Stimulated activated CD4-positive, alpha-beta T cell treated with anti-CD3 and anti-CD28 coated beads, Interleukin-1b, Interleukin-23, amount 100 ng/mL, for 1 hour (primary cell): Measurements from ENCODE around the gene RIPOR2.

Experiments used
- DNase-seq, 2 donors: peaks; one replicate each; pipeline ENCODE4 v3.0.0-alpha.2; 2020; ENCODE audit warnings: low read depth in 2 of 2

RIPOR2 gene

GRCh38 chr6:24844903-24845302 lies 90.9 kb downstream of the RIPOR2 start:
- no peak for DNase-seq

DNA sequence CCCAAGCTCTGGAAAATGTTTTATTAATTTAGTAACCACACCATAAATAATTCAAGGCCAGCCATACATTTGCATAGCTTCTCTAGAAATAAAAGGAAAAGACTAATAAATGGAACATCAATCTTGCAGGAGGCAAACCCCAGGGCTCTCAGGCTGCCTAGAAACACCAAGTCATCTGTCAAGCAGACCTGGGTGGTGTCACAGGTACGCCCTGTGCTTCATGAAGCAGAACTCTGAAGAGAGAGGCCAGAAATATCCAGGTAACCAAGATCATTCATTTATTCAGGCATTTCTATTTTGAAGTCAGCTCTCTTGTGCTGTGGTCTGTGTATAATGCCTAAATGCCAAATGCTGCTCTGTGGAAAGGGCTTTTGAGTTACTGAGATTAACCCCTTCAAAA lies 91.7 kb downstream of the RIPOR2 start:
- no peak for DNase-seq

- DNase-seq = no peak
Observed at GRCh38 chr6:24840187-24840586, 95.6 kb downstream of the RIPOR2 start.

DNA sequence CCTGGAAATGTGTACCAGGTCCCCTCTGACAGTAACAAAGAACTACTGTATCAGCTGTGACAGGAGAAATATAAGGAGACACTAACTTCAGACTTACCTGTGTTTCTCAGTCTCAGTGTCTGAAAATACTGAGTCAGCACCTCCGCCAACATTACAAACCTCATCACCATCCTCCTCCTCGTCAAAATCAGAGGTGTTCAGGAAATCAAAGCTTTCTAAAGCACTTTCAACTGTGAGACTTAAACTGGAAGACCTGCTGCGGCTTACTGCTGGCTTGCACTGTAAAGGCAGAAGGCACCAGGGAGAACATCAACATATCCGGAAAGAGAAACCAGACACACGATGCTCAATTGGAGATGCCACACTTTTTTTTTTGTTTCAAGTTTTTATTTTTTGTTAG lies 96.8 kb downstream of the RIPOR2 start:
- no peak for DNase-seq

GRCh38 chr6:24838081-24838480 lies 97.7 kb downstream of the RIPOR2 start:
- no peak for DNase-seq

DNA sequence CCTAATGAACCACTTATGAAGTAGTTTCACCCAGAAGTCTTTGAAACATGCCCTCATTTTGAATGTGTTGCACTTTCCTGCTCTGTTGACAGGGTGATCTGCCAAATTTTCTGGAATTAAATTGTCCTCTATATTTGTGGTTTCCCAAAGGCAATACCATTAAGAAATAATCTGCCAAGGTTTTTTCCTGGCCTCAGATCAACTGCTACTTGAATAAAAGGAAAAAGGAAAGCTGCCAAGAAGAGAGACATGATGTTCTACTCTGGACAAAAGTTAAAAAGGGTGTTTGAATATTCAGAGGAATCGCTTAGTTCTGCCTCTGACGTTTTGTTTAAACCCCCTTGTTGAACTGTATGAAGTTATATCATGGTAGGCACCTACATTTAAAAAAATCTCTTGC lies 99.7 kb downstream of the RIPOR2 start:
- no peak for DNase-seq

GRCh38 chr6:24833711-24834386 lies 101.9 kb downstream of the RIPOR2 start:
- no peak for DNase-seq

GRCh38 chr6:24832794-24833193 lies 103.0 kb downstream of the RIPOR2 start:
- DNase-seq = no peak

GRCh38 chr6:24831771-24832716 lies 103.7 kb downstream of the RIPOR2 start:
- DNase-seq = no peak

DNA sequence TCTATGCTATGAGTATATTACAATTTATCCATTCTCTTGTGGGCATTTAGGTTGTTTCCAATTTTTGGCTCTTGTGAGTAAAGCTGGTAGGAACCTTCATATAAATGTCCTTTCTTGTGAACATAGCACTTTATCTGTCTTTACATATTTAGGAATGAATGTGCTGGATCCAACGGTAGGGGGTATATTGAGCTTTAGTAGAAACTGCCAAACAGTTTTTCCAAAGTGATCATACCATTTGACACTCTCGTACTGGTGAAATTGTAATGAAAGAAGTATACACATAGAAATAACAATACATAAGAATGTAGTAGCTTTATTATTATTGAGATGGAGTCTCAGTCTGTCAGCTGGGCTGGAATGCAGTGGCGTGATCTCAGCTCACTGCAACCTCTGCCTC lies 106.1 kb downstream of the RIPOR2 start:
- no peak for DNase-seq

DNA sequence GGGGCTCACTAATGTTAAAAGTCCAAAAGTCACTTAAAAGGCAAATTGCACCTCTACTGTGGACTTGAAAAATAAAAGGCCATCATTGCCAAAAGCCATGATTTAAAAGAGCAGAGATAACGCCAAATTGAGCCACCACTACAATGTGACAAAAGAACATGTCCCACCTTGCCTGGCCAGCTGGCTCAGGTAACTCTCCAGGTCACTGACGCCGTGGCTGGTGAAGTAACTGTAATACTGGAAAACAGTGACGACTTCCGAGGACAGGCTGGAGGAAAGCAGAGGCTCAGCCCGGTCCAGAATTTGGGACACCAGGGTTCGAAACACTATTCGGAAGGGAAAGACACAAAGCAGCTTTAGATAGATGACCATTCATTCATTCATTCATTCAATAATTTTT lies 107.8 kb downstream of the RIPOR2 start:
- DNase-seq = no peak

DNA sequence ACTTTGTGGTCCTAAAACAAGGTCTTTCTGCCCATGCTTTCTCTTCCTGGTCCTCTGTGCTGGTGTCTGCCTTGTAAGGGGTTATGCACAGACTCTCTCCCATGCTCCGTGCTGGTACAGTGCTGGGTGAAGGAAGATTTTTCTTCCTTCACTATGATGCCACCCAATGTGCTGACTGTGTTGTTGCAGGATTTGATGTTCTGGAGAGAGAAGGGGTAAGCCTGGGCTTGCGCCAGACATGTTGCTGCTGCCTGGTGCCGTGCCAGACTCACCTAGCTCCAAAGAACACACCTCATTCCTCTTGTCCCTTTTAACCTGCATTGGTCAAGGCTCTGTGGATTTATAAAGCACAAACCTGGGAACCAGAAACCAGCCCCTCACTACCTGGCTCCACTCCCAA lies 108.6 kb downstream of the RIPOR2 start:
- no peak for DNase-seq

DNA sequence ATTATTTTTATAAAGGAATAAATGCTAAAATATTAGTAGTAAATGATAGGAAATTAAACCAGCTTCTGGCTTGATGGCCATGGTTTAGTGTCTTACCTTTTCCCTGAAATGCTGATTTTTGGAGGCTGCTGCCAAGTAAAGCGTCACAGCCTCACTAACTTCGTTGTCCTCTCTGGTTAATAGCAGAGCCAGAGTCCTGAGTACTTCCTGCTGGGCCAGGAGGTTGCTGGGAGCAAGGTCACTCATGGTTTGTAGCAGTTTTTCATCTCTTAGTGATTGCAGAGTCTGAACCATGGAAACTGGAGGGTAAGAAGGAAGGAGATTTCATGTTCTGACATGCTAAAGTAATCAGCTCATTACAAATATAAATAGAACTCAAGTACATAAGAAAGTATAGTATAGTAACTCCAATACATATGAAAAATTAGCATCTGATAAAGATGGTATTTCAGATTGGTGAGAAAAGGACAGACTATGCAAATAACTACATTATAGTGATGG lies 110.6 kb downstream of the RIPOR2 start:
- DNase-seq = no peak

DNA sequence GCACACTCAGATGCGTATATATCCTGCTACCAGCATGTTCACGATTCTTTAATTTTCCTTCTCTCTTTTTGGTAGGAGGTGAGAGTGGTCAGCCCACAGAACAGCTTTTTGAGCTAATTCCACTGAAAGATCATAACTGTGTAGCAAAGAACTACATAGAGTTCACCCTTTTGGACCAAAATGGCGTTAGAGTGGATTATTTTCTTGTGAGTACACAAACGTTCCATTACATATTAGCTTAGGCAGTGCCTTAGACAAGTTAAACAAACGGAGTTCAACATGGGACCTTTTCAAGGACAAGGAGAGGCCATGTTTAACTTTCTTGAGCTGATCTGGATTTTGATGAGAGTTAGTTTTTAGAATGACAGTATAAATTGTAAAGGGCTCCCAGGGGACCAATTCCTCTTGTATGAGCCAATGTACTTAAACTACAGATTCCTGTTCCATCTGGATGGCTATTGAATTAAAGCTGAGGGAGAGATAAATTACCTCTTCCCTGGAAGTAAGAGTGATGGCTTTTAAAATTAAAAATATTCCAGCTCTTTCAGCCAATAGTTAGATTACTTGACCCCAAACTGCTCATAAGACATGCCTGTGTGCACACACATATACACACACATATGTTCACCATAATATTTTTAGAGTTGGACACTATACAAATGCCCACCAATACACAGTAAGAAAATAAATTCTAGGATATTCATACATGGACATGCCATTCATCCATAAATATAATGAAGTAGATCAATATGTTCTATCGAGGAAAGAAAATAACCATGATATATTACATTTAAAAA lies 111.4 kb downstream of the RIPOR2 start:
- no peak for DNase-seq

- DNase-seq = no peak
Observed at GRCh38 chr6:24823185-24823584, 112.6 kb downstream of the RIPOR2 start.

DNA sequence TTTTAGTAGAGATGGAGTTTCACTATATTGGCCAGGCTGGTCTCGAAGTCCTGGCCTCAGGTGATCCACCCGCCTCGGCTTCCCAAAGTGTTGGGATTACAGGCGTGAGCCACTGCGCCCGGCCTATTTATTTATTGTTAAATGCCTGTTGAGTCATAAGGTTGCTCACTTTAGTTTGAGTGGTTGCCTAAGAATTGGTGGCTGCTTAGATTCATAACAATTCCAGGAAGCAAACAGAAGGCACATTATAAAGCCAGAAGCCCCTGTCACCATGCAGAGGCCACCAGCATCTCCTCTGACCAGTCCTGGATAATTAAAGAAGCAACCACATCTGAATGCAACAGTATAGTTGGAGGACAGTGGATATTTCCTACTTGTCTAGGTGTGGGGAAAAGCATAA lies 113.1 kb downstream of the RIPOR2 start:
- DNase-seq = no peak

DNA sequence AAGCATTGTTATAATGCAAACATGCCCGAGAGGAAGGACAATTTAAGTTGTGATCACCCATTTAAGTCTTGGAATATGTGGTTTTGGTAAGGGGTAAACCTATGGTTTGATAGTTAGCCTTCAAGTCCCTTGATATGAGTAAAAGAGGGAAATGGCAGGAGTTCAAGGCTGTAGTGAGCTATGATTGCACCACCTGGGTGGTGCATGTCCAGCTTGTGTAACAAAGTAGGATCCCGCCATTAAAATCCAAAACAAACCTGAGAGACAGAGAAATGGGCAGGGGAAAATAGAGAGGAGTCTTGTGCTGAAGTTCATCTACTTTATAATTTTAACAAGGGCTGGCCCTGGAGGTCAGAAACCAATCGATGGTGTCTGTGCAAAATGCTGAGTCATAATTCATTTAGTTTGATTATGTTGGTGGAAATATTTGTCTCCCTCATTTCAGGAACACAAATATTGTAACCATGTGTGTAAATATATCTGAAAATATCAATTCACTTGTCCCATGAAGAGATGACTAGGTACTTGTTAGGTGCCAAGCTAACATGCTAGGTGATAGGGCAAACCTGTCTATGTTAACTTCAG lies 113.8 kb downstream of the RIPOR2 start:
- DNase-seq = no peak

DNA sequence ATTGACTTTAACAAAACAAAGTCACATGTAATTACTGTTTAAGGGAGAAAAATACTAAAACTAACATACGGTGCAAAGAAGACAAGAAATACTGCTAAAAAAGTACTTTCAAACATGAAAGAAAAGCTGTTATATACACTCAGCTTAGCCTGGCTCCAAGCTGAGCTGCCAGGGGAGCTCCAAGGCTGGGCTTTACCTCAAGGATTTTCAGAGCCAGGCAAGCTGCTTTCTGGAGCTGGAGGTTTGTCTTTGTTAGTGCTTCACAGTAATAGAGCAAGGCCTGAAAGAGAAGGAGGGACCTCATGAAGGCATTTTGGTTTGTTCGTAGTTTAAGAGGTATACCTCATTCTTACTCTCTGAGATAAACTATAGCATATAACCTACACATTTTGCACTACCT lies 117.4 kb downstream of the RIPOR2 start:
- no peak for DNase-seq

- no peak for DNase-seq
Observed at GRCh38 chr6:24809728-24810127, 126.0 kb downstream of the RIPOR2 start.

- DNase-seq = no peak
Observed at GRCh38 chr6:24807584-24807983, 128.2 kb downstream of the RIPOR2 start.

GRCh38 chr6:24802271-24803059 lies 133.3 kb downstream of the RIPOR2 start:
- no peak for DNase-seq
